Activated CD4-positive, alpha-beta T cell treated with anti-CD3 and anti-CD28 coated beads for 24 hours (primary cell): ENCODE results near the gene NID2.

Experiments used
- DNase-seq, 2 donors: peaks; one replicate each; pipeline ENCODE4 v3.0.0-alpha.2; 2020; ENCODE audit warnings: low read depth in 2 of 2

The NID2 gene

DNA sequence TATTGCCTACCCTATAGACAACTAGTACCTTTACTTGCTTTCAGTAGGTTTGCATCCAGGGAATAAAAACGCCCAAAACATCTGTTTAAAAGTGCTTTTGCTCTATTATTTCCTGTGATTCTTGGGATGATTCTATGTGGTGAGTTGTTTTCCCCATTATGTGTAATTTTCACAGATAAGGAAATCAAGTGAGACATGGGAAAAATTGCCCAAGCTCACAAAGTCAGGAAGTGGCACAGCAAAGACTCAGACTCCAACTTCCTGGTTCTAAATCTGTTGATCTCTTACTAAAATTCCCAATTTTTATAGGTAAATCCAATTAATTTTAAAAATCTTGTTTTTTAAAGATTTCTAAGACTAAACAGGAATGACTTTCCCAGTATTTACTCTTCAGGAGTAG is 39.0 kb downstream of the NID2 start:
- no peak for DNase-seq

- no peak for DNase-seq
Observed at GRCh38 chr14:52026901-52027300, 42.0 kb downstream of the NID2 start.

DNA sequence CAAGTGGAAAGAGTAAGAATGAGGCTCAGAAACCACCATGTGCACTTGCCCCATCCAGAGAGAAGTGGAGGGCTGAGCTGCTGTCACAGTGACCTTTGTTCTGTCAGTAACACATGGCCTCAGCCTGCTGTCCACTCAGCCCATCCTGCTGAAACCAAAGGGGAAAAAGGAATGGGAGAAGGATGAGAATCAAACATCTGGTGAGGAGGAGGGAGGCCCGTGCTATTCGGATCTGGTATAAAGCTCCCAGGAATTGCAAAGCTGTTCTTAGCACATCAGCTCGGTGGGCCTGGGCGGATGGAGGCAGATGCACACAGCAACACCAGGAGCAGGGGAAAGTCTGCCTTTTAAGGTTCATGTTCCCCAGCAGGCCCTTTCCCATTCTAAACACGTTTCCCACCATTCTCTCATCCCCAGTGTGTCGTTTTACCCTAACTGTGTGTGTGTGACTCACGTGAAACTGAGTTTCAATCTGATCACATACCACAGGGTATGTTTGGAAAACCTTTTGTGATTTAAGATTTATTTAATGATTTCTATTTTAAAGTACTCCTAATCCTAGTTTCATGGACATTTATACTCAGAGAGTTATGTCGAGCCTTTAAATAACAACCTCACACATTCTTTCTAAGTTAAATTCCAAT is 42.7 kb downstream of the NID2 start:
- DNase-seq, result no peak

DNA sequence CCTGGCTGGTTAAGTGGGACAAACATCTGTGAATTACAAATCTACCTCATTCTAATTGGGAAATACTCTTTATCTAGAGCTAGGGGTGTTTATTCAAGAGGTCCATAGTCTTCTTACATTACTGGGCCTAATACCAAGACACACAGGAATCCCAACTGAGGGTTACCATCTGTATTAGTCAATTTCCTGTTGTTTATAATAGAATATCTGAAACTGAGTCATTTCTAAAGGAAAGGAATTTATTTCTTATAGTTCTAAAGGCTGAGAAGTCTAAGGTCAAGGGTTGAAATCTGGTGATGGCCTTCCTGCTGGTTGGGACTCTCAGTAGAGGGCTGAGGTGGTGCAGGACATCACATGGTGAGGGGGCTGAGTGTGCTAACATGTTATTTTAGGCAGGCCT is 43.5 kb downstream of the NID2 start:
- no peak for DNase-seq

DNA sequence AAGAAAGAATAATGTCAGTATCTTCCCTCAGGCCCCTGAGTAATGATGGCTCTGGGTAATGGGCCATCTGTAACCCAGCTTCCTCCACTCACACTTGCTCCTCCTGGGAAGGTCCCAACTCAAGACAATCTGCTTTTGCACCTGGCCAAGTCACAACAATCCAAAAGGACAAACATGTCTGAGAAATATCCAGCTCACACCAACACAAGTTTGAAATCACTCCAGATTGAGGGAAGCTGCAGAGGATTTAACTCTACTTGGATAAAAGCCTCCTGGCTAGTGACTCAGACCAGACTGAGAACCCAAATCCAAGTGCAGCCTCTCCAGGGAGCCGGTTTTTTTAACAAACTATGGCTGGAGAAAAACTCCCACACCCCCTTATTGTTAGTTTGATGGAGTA is 45.3 kb downstream of the NID2 start:
- DNase-seq, result no peak

DNA sequence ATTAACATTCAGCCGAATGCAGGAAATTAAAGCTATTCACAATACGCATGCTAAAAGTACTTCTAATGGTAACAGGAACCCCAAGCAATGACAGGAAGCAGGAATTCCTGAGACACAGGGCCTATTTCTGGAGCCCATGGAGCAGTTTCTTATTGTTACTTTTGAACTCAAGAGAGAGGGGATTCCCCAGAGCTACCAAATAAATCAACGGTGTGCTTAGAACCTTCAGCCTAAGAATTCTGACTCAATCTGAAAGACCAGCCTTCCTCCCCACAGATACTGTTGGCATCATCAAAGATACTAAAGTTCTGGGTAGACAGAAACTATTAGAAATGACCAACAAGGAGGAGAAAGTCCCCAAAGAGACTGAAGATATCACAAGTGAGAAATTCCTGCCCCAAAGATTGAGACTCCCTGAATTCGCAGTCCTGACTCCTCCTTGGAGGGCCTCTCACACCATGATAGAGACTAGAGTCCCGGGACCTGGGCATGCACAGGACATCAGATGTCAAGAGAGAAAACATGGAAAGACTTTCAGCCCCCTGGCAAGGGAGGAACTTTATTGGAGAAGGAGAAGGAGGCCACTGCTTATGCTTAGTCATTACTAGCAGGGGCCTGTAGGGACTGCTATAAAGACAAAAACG is 46.8 kb downstream of the NID2 start:
- DNase-seq, result no peak

DNA sequence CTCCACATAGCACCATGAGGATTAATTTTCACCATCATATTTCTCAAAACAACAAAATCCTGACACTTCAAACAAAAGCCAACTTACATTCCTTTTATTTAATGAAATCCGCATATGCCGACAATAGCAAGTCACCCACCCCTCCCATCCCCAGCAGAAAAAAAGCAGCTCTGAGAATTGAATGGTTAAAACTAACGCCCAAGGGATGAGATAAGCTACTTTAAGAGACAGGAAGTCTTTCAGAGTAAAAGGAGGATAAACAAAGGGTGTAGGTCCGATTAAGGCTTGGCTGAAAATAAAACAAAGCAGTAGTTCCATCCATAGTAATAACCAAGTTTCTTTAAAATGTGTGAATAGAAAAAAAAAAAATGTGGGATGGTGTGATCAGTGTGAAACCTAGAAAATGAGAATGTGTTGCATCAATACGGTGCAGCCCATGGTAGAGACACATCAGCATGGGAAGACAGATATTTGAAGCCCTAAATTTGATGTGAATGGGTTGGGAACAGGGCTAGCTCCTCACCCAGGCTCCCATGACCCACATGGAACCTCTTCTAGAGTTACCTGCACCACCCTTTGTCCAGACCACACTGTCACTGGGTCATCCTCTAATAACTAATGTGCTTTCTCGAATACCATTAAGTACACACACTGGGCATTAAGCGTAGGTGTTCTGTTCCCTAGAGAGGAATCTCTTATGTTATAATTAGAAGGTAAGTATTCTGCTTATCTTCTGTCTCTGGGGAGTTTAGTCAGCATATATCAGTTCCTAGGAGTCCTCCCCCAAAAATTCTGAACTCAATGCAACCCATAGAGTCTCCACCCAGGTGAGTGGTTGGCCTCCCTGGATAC is 47.8 kb downstream of the NID2 start:
- no peak for DNase-seq

GRCh38 chr14:52020161-52020714 is 48.6 kb downstream of the NID2 start:
- DNase-seq, result no peak

DNA sequence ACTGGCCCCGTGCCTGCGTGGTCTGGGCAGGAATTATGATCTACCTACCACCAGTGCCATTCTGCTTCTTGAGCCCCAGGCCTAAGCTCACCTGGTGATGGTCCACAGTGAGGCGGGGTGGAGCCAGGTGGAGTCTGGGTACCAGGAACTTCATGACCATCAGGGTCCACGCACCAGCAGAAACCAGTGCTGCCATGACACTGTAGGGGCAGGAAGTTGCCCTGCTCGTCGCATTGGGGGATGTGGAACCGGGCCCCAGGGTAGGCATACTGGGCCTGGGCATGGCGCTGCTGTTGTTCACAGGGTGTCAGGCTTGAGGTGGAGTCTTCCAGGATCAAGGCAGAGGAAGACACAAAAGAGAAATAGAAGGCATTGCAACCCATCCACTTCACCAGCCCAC is 49.9 kb downstream of the NID2 start:
- no peak for DNase-seq

- no peak for DNase-seq
Observed at GRCh38 chr14:52018252-52018651, 50.6 kb downstream of the NID2 start.

- DNase-seq, result no peak
Observed at GRCh38 chr14:52015411-52016030, 53.3 kb downstream of the NID2 start.

GRCh38 chr14:52014601-52015267 is 54.1 kb downstream of the NID2 start:
- DNase-seq, result no peak

- no peak for DNase-seq
Observed at GRCh38 chr14:52013984-52014600, 54.8 kb downstream of the NID2 start.

- no peak for DNase-seq
Observed at GRCh38 chr14:52012635-52013034, 56.2 kb downstream of the NID2 start.

- no peak for DNase-seq
Observed at GRCh38 chr14:52011523-52011922, 57.3 kb downstream of the NID2 start.

- DNase-seq, result no peak
Observed at GRCh38 chr14:52010173-52010693, 58.6 kb downstream of the NID2 start.

DNA sequence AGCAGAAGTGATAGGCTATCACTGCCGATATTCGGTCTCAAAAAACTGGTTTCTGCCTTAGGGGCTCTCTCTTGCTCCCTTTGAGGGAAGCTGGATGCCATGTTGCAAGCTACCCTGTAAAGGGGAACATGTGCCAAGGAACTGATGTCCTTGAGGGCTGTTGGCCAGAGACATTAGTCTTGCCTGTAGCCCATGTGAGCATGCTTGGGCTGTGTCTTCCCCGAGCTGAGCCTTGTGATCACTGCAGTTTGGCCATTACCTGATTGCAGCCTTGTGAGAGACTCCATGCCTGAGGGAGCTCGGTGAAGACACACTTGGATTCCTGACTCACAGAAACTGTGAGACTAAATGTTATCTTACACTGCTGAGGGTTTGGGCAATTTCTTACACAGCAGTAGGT is 60.7 kb downstream of the NID2 start:
- DNase-seq, result no peak

GRCh38 chr14:52007637-52008036 is 61.2 kb downstream of the NID2 start:
- no peak for DNase-seq

DNA sequence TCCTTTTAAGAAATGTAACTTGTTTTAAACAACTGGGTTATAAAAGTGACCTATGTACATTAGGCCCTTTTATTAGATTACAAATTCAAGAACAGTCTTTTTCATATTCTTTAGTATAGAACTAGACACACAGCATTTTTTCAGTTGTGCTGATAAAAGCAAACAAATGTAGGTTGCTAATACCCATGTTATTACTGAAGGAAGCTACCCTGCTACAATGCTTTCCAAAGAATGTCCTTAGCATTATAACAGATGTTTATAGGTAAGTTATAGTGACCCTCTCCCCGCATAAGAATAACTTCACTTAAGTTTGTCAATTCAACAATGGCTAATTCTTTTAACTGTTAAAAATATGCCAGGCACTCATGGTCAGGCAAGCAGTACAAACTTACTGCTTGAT is 61.6 kb downstream of the NID2 start:
- no peak for DNase-seq

DNA sequence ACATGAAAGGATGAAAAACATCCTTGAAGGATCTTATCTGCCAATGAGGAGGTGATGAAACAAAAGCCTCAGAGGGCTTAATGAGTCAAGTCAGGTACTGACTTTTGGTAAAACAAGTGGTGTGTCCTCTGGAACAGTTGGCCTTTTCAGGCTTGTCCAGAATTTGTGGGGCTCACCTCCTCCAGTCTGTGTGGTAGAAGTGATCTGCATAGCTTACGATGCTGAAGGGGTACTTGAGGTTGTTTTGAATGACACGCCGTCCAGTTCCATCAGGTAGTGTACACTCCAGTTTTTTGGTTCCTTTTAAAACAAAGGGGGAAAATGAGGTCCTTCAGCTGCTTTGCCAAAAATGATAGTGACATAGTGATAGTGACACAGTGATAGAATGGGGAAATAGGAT is 62.5 kb downstream of the NID2 start:
- no peak for DNase-seq

DNA sequence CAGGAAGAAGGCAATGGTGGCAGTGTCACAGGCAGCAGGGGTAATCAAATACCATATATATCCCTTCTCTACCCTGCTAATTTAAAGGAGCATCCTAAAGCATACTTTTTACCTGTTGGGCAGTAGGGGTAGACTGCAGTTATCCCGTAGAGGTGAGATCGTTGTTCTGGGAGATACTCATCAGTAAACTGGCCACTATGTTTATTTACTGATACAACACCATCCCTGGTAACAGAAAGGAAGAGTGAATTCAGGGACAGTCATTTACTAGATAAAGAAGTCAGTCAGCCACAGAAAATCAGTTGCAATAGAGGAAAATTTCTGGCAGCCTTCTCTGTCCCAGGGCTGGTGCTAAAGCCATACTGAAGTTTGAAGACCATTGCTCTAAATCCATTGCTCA is 63.2 kb downstream of the NID2 start:
- no peak for DNase-seq
